Mucosa of descending colon (tissue), 3 donors: ENCODE results near the gene GABRB1. TPM values are rescaled to one million over a fixed set of nuclear protein-coding genes. Genes with fewer than 3 reads are reported as not detected.

Experiments
- ATAC-seq: fragments of 200-7000 bp; cut with Tn5 transposase; one replicate; pipeline ENCODE4 v1.9.1; 2020; ENCODE audit warnings: mild to moderate bottlenecking, moderate library complexity
- DNase-seq, 3 donors: peaks; one replicate each; pipeline ENCODE4 v3.0.0-alpha.2; 2020
- H3K36me3 ChIP-seq: fragments of 200-600 bp; one replicate; pipeline ENCODE4 v1.8.0; 2021; ENCODE audit warnings: low read depth, mild to moderate bottlenecking
- H3K4me1 ChIP-seq: fragments of 200-600 bp; one replicate; pipeline ENCODE4 v1.8.0; 2021; ENCODE audit warnings: low read depth, mild to moderate bottlenecking
- H3K4me3 ChIP-seq: fragments of 200-600 bp; one replicate; pipeline ENCODE4 v1.8.0; 2021; ENCODE audit warnings: mild to moderate bottlenecking
- H3K9me3 ChIP-seq: fragments of 200-600 bp; one replicate; pipeline ENCODE4 v1.8.0; 2021; ENCODE audit warnings: mild to moderate bottlenecking
- CTCF ChIP-seq: fragments of 200-600 bp; IDR thresholded peaks from one replicate; pipeline ENCODE4 v1.8.0; 2022; ENCODE audit warnings: antibody characterized with exemption, mild to moderate bottlenecking
- intact Hi-C, 2 donors: fragments of 100-400 bp; cut with DNase I in 1 of 2; cut with micrococcal nuclease in 1 of 2; formaldehyde crosslinking; loops; one replicate each; pipeline versions ENCODE4 v1.11.0 to v1.11.1; 2022; cut with DNase I, micrococcal nuclease
- total RNA-seq, 3 donors: library from RNA; stranded (reverse); fragmentation: NEBNext Ultra II Directional in 2 of 3; extraction: Animal tissue kit (Norgen Biotek cat#: 25700) in 2 of 3; gene quantifications; one replicate each; pipeline versions ENCODE4 v1.2.1 to v1.2.4, GENCODE V29; 2021 to 2023
- donor health status: DM: no; HTN: no; CAD: no; lungs with moderate emphysema.
- donor health status: DM: no; HTN: no; CAD: no.
- donor health status: DM: no; HTN: yes; CAD: no.

Gene GABRB1
- total RNA-seq, 3 donors from 2014 or later: 0.55 to 0.84 (median 0.82) TPM

GRCh38 chr4:47217884-47218283, 186.5 kb downstream of the GABRB1 start:
- H3K4me1 ChIP-seq: no peaks in the 10 kb centered on the region
- no peak for TF ChIP-seq CTCF
- DNase-seq: no peak
- no peak overlapping the region for H3K4me3 ChIP-seq
- no peaks in the 10 kb centered on the region for H3K36me3 ChIP-seq
- no peak for ATAC-seq
- intact Hi-C loops: no loop called here
- no peaks in the 10 kb centered on the region for H3K9me3 ChIP-seq

- Histone ChIP-seq H3K4me3 (no peak overlapping the region), H3K9me3 (no peaks in the 10 kb centered on the region), H3K36me3 (no peaks in the 10 kb centered on the region), H3K4me1 (no peaks in the 10 kb centered on the region)
- intact Hi-C loops: no loop called here
- TF ChIP-seq CTCF: no peak
- ATAC-seq (no peak), DNase-seq (no peak)
Measured at GRCh38 chr4:47218631-47219030, 187.3 kb downstream of the GABRB1 start.

- intact Hi-C loops: no loop called here
- no peak for ATAC-seq
- no peaks in the 10 kb centered on the region for H3K36me3 ChIP-seq
- H3K4me1 ChIP-seq: no peaks in the 10 kb centered on the region
- no peak overlapping the region for H3K4me3 ChIP-seq
- no peak for DNase-seq
- no peaks in the 10 kb centered on the region for H3K9me3 ChIP-seq
- no peak for TF ChIP-seq CTCF
Measured at GRCh38 chr4:47219586-47219985, 188.2 kb downstream of the GABRB1 start.

GRCh38 chr4:47221721-47222120, 190.4 kb downstream of the GABRB1 start:
- Histone ChIP-seq H3K4me1 (no peaks in the 10 kb centered on the region), H3K9me3 (no peaks in the 10 kb centered on the region), H3K36me3 (no peaks in the 10 kb centered on the region), H3K4me3 (no peak overlapping the region)
- ATAC-seq: no peak
- no peak for DNase-seq
- TF ChIP-seq CTCF: no peak
- intact Hi-C loops: no loop called here

GRCh38 chr4:47222276-47222675, 190.9 kb downstream of the GABRB1 start:
- no peaks in the 10 kb centered on the region for H3K4me1 ChIP-seq
- intact Hi-C loops: no loop called here
- no peak for TF ChIP-seq CTCF
- no peaks in the 10 kb centered on the region for H3K36me3 ChIP-seq
- H3K9me3 ChIP-seq: no peaks in the 10 kb centered on the region
- no peak overlapping the region for H3K4me3 ChIP-seq
- DNase-seq: no peak
- no peak for ATAC-seq

GRCh38 chr4:47224361-47224760, 193.0 kb downstream of the GABRB1 start:
- no peak for TF ChIP-seq CTCF
- no peaks in the 10 kb centered on the region for H3K9me3 ChIP-seq
- intact Hi-C loops: no loop called here
- no peak overlapping the region for H3K4me3 ChIP-seq
- ATAC-seq: no peak
- no peaks in the 10 kb centered on the region for H3K4me1 ChIP-seq
- no peak for DNase-seq
- H3K36me3 ChIP-seq: no peaks in the 10 kb centered on the region
